Ovary (tissue), 9 donors: ENCODE data around the gene DHRS9. TPM values are rescaled to one million over a fixed set of nuclear protein-coding genes. Genes with fewer than 3 reads are reported as not detected.

Experiments
- DNase-seq, 5 donors: peaks; one replicate each; pipeline ENCODE4 v3.0.0-alpha.2; 2019 to 2020
- H3K27ac ChIP-seq, 2 donors: fragments of 200-600 bp; one replicate each; pipeline versions ENCODE4 v1.5.1 to v1.8.0; 2019 to 2022
- H3K27me3 ChIP-seq: fragments of 200-600 bp; one replicate; pipeline ENCODE4 v1.8.0; 2022
- H3K36me3 ChIP-seq: fragments of 200-600 bp; sonication (generic); one replicate; pipeline ENCODE4 v1.5.1; 2019
- H3K4me1 ChIP-seq: one replicate; pipeline ENCODE4 v1.8.1; 2013; ENCODE audit warnings: mild to moderate bottlenecking, moderate library complexity; ENCODE audit not compliant: insufficient read depth
- H3K4me3 ChIP-seq: fragments of 200-600 bp; sonication (generic); one replicate; pipeline ENCODE4 v1.5.1; 2017
- H3K9me3 ChIP-seq, 2 donors: fragments of 200-600 bp in 1 of 2; sonication (generic) in 1 of 2; one replicate each; pipeline versions ENCODE4 v1.5.1 to v1.8.1; 2013 to 2019; ENCODE audit warnings: mild to moderate bottlenecking in 1 of 2, moderate library complexity in 1 of 2
- CTCF ChIP-seq, 3 donors: fragments of 450-650 bp in 2 of 3; fragments of 200-600 bp in 1 of 3; IDR thresholded peaks; one replicate each; pipeline versions ENCODE4 v1.5.1 to v1.8.0; 2016 to 2022; ENCODE audit warnings: antibody characterized with exemption in 3 of 3, mild to moderate bottlenecking in 1 of 3
- EP300 ChIP-seq: sonication (generic); formaldehyde crosslinking; IDR thresholded peaks from one replicate; pipeline ENCODE4 v1.6.1; 2017; ENCODE audit warnings: antibody characterized with exemption
- POLR2A ChIP-seq: fragments of 450-650 bp; IDR thresholded peaks from one replicate; pipeline ENCODE4 v1.6.1; 2017; ENCODE audit warnings: antibody characterized with exemption, mild to moderate bottlenecking, moderate library complexity
- WGBS, 3 donors: extraction: QIAGEN DNeasy Blood & Tissue Kit in 1 of 3; methylation state at CpG; one replicate each; pipeline versions ENCODE4 v1.1.5 to v1.1.7; 2013 to 2017; 5-methylcytosine and 5-hydroxymethylcytosine counted together
- intact Hi-C, 4 donors: fragments of 100-400 bp; cut with DNase I; formaldehyde crosslinking; loops; one replicate each; pipeline versions ENCODE4 v1.11.0 to v1.15.1; 2022 to 2023
- polyA plus RNA-seq, 2 donors: library from polyadenylated mRNA; stranded (reverse); fragments of 200-250 nt in 1 of 2; fragments of 350-450 nt in 1 of 2; fragmentation: Illumina TruSeq in 1 of 2; extraction: RNeasy Lipid Tissue Mini Kit (QIAGEN cat#74804) in 1 of 2; gene quantifications; one replicate each; pipeline ENCODE4 v1.2.3, GENCODE V29; 2013 to 2014
- total RNA-seq, 7 donors: library from RNA; depleted of rRNA in 2 of 7; stranded (reverse); fragments of >200 nt in 2 of 7; fragmentation: NEBNext Ultra II Directional in 3 of 7; extraction: Animal tissue kit (Norgen Biotek cat#: 25700) in 3 of 7; gene quantifications; one replicate each; pipeline versions ENCODE4 v1.1.0 to v1.2.4, GENCODE V29; 2016 to 2023
- donor health status: DM: no; HTN: no; CAD: no; lungs with moderate emphysema.
- donor health status: DM: no; HTN: no; CAD: no.
- donor health status: Bipolar disorder and iron deficiency.
- donor health status: DM: yes; HTN: yes; CAD: no.
- donor health status: DM: no; HTN: no; CAD: no.
- donor health status: DM: yes; HTN: yes; CAD: no.

DHRS9 gene
- total and polyA plus RNA-seq, 9 donors: 0.23 to 19.5 (median 0.37) TPM; not detected in 1

GRCh38 chr2:169081551-169081950 is 12.2 kb downstream of the DHRS9 start:
- intact Hi-C loops: no loop called here
- TF ChIP-seq POLR2A: no peak
- TF ChIP-seq CTCF (IDR thresholded peaks at IDR 0.05): no peak
- no peak for TF ChIP-seq EP300
- Histone ChIP-seq H3K27me3 (no peaks in the 10 kb centered on the region), H3K36me3 (no peaks in the 10 kb centered on the region), H3K27ac (no peak overlapping the region), H3K4me1 (no peaks in the 10 kb centered on the region), H3K9me3 (no peaks in the 10 kb centered on the region), H3K4me3 (no peak overlapping the region)
- no peak for DNase-seq
- WGBS, 3 donors: 36 to 68% (median 39%) methylated on average over 5 of the region's 5 CpGs

GRCh38 chr2:169082995-169083394 is 13.6 kb downstream of the DHRS9 start:
- H3K4me3 ChIP-seq: no peak overlapping the region
- intact Hi-C loops: no loop called here
- no peak for DNase-seq
- 74 to 77% (median 74%) methylated on average over 4 of the region's 4 CpGs for WGBS, 3 donors
- no peaks in the 10 kb centered on the region for H3K27me3 ChIP-seq
- TF ChIP-seq CTCF (IDR thresholded peaks at IDR 0.05): no peak
- TF ChIP-seq POLR2A: no peak
- TF ChIP-seq EP300: no peak
- no peaks in the 10 kb centered on the region for H3K4me1 ChIP-seq
- no peak overlapping the region for H3K27ac ChIP-seq
- no peaks in the 10 kb centered on the region for H3K36me3 ChIP-seq
- H3K9me3 ChIP-seq: no peaks in the 10 kb centered on the region

- Histone ChIP-seq H3K4me3 (no peak overlapping the region), H3K9me3 (no peaks in the 10 kb centered on the region), H3K27me3 (no peaks in the 10 kb centered on the region), H3K27ac (no peak overlapping the region), H3K36me3 (no peaks in the 10 kb centered on the region), H3K4me1 (no peaks in the 10 kb centered on the region)
- intact Hi-C loops: no loop called here
- DNase-seq: no peak
- WGBS, 3 donors: 85 to 90% (median 86%) methylated on average over 3 of the region's 3 CpGs
- TF ChIP-seq POLR2A (no peak), CTCF (IDR thresholded peaks at IDR 0.05) (no peak), EP300 (no peak)
These were observed 17.6 kb downstream of the DHRS9 start for GRCh38 chr2:169086893-169087467.

- Histone ChIP-seq H3K27ac (no peak overlapping the region), H3K27me3 (no peaks in the 10 kb centered on the region), H3K4me3 (no peak overlapping the region), H3K4me1 (no peaks in the 10 kb centered on the region), H3K9me3 (no peaks in the 10 kb centered on the region), H3K36me3 (no peaks in the 10 kb centered on the region)
- no peak for DNase-seq
- WGBS, 3 donors: 70 to 80% (median 73%) methylated on average over 6 of the region's 6 CpGs
- TF ChIP-seq EP300 (no peak), POLR2A (no peak), CTCF (IDR thresholded peaks at IDR 0.05) (no peak)
- intact Hi-C loops: no loop called here
These were observed 18.5 kb downstream of the DHRS9 start for GRCh38 chr2:169087757-169088379.
